Head of caudate nucleus (tissue), 42 donors: ENCODE results near the gene LRRTM1.
A peak's percentile ranks its signal among the peaks of the same experiment; 100 is the strongest.

Experiments
- DNase-seq, 42 donors: peaks; one replicate each; pipeline versions ENCODE4 v3.0.0 to v3.0.0-alpha.2; 2020 to 2021; ENCODE audit warnings: mixed read lengths in 7 of 42
- intact Hi-C: fragments of 100-400 bp; cut with DNase I; formaldehyde crosslinking; loops from one replicate; pipeline ENCODE4 v1.15.0; 2022

LRRTM1 gene

GRCh38 chr2:80311304-80311703 is 6.8 kb upstream of the LRRTM1 start:
- intact Hi-C loops, result no loop called here

DNA sequence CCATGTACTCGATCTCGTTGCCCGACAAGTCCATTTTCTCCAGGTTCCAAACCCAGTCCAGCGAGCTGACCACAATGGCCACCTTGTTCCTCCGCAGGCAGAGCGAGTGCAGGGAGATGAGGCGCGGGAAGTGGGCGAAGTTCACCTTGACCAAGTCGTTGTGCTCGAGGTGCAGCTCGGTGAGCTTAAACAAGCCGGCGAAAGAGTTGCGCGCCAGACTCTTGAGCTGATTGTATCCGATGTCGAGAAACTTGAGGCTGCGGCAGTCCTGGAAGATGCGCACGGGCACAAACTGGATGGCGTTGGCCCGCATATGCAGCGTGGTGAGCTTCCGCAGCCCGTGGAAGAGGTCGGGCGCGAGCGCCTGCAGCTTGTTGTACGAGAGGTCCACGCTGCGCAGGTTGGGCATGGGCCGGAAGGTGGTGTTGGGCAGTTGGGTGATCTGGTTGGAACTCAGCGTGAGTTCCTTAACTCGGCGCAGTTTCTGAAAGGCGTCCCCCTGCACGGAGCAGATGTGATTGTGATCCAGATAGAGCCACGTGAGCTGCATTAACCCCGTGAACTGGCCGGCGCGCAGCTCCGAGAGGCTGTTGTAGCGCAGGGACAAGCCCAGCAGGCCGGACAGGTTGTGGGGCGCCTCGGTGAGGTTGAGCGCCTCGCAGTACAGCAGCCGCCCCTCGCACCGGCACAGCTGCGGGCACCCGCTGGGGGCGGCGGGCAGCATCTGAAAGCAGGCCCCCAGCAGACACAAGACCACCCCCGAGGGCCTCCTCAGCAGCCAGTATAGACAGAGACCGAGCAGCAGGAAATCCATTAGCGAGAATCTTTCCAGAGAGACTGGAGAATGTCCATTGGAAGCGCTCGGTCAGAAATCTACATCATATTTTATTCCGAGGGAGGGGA is 1.3 kb downstream of the LRRTM1 start:
- DNase-seq, result peak in 38 of 42 donors; percentile 22 to 72 (median 53)
- intact Hi-C loops, result loop anchor here (5.0 kb wide), 1 partner anchor 231 kb away; no protein-coding TSS in a partner anchor

More at GRCh38 chr2:80311304-80311703, 6.8 kb upstream of the LRRTM1 start:
- no peak for DNase-seq

GRCh38 chr2:80302314-80303005 is 2.1 kb downstream of the LRRTM1 start:
- DNase-seq, result peak in 9 of 42 donors; percentile 12 to 38 (median 16)
- intact Hi-C loops, result loop anchor here (5.0 kb wide), 1 partner anchor 230 kb away; no protein-coding TSS in a partner anchor

DNA sequence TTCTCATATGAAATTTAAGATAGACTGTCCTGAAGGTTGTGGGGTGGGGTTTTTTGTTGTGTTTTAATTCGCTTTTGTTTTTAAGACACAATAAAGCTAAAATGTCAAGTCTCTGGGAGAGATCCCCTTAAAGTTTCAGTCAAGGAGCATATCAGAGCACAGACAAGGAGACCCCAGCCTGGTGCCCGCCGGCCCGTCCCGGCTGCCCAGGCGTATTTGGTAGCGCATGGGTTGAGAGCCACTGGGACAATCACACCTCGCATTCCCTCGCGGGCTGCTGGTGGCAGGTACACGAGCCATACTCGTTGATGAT is 2.6 kb downstream of the LRRTM1 start:
- DNase-seq, result peak in 4 of 42 donors; percentile 15 to 46 (median 26)
- intact Hi-C loops, result loop anchor here (5.0 kb wide), 1 partner anchor 230 kb away; no protein-coding TSS in a partner anchor

DNA sequence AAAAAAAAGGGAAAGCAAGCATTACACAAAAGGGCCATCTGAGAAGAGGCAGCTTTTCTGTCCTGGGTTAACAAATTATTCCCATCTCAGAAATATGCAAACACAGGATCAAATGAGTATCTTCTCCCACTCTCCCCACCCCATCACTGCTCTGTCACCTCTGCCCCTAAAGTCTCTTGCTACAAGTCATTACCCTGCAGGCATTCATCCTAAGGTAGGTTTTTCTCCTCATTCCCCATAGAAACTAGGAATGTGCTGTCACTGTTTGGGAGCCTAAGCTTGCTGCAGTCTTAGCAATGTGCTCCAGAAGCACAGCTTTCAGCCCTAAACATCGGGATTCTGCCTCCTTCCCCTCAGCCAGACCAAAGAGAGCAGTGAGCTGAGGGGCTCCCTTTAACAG is 3.6 kb downstream of the LRRTM1 start:
- intact Hi-C loops, result loop anchor here (5.0 kb wide), 1 partner anchor 229 kb away; no protein-coding TSS in a partner anchor
- DNase-seq, result no peak

- DNase-seq, result no peak
- intact Hi-C loops, result loop anchor here (5.0 kb wide), 1 partner anchor 228 kb away; no protein-coding TSS in a partner anchor
Measured at GRCh38 chr2:80300346-80300745, 4.2 kb downstream of the LRRTM1 start.

DNA sequence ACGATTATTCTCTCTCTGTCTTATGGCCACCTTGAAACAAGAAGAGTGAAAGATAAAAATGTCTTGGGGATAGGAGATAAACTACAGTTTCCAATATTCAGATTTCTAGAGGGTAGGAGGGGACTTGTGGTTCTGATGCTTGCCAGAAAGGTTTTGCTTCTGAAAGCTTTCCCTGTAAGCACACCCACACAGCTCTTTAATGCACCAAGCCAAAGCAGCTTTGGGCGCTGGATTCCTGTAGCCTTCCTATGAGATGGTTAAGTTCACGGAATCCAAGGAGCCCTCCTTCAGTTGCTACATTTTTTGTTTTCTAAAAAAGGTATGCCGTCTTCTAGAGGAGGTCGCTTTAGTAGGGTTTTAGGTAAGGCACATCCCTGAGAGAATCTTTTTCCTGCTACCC is 4.9 kb downstream of the LRRTM1 start:
- intact Hi-C loops, result loop anchor here (5.0 kb wide), 1 partner anchor 227 kb away; no protein-coding TSS in a partner anchor
- peak in 21 of 42 donors; percentile 13 to 73 (median 41) for DNase-seq

- DNase-seq, result no peak
- intact Hi-C loops, result no loop called here
Measured at GRCh38 chr2:80298954-80299353, 5.6 kb downstream of the LRRTM1 start.

- DNase-seq, result peak in 18 of 42 donors; percentile 18 to 76 (median 30)
- intact Hi-C loops, result no loop called here
Measured at GRCh38 chr2:80293039-80293438, 11.5 kb downstream of the LRRTM1 start.

- no peak for DNase-seq
- intact Hi-C loops, result no loop called here
Measured at GRCh38 chr2:80292474-80292873, 12.1 kb downstream of the LRRTM1 start.

GRCh38 chr2:80291656-80292055 is 12.9 kb downstream of the LRRTM1 start:
- intact Hi-C loops, result no loop called here

GRCh38 chr2:80288576-80288975 is 16.0 kb downstream of the LRRTM1 start:
- DNase-seq, result peak; percentile 32 to 89 (median 69)
- intact Hi-C loops, result no loop called here

More at GRCh38 chr2:80291656-80292055, 12.9 kb downstream of the LRRTM1 start:
- no peak for DNase-seq

DNA sequence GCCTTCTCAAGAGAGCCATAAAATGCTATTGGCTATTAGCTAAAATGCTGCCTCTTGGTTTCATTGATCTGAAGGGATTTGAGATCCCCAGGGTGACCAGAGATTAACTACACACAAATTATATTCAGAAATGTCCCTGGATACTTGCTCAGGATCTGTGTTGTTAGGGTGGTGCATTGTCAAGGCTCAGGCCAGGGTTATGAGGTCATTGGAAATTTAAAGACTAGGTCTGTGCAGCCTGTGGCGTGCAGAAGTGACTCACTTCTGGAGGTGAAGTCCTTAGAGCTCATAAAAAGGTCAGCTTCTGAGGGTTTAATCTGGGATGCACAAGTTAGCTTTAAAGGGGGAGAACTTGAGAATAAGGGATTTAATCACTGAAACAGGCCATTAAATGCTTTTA is 23.5 kb downstream of the LRRTM1 start:
- intact Hi-C loops, result no loop called here
- no peak for DNase-seq

GRCh38 chr2:80280598-80280997 is 24.0 kb downstream of the LRRTM1 start:
- intact Hi-C loops, result no loop called here
- no peak for DNase-seq

DNA sequence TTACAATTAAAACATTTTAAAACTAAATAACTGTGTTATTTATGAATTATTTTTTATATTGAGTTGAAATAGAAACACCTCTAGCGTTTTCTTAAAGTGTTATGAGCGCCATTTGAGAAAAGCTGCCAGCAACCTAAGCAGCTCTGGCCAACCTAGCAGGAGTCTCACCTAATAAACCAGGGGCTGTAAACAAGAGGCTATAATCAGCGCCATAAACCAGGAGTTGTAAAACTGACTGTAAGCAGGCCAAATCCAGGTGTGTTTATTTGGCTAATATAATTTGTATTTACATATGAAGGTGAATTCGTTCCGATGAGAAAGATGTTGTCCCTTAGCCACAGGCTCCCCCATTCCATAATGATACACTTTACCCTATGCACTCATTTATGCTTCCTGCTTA is 34.7 kb downstream of the LRRTM1 start:
- DNase-seq, result no peak
- intact Hi-C loops, result no loop called here

GRCh38 chr2:80266231-80266630 is 38.3 kb downstream of the LRRTM1 start:
- DNase-seq, result peak in 1 of 42 donors; percentile 4
- intact Hi-C loops, result no loop called here

GRCh38 chr2:80259292-80259691 is 45.3 kb downstream of the LRRTM1 start:
- intact Hi-C loops, result no loop called here
- no peak for DNase-seq

DNA sequence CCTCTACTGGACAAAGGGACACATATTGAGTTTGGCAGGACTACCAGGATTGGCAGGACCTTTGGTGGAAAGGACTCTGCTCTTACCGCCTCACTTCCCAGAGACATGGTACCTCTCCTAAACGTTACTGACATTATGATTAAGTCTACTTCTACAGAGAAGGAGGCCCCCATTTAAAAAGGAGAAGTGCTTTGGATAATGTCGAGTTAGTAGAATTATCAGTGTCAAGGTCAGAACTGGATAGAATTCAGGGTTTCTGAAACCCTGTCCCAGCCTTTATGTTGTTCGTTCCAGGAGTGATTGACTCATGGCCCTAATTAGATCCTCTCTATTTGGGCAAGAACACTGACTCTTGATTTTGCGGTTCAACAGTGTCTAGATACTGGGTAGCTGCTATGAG is 45.8 kb downstream of the LRRTM1 start:
- intact Hi-C loops, result no loop called here

DNA sequence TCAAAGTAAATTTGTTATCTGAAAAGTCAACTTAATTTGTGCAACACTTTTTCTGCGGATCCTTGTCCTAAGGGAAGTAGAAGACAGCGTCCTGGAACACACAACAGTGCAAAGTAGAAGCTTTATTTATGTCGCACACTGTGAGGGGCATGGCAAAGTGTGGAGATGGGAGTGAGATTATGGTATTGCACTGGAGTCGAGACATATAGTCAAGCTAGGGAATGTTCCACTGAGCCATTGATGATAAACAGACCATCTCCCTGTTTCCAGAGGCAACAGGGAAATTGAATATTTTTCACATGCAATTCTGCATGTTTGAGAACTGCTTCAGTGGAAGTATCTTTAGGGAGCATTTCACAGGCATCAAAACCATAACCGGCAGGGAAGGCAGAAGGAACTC is 46.2 kb downstream of the LRRTM1 start:
- intact Hi-C loops, result no loop called here
- no peak for DNase-seq

More for the DNA sequence above, 45.8 kb downstream of the LRRTM1 start:
- DNase-seq, result no peak

DNA sequence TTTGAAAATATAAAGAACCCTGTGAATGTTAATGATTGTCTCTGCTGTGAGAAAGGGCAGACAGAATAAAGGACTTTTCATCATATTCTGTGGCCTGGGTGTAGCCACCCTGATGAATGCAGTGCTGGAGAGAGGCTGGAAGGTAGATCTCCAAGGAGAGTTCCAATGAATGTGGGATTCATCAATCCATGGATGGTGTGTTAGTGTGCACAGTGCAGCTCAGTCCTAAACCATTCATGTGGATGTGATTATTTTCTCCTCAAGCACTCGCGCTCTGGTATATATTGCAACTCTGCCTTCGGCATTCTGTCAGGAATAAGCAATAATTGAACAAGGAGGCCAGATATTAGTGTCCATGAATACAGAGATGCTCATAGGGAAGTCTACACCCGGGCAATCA is 47.1 kb downstream of the LRRTM1 start:
- DNase-seq, result no peak
- intact Hi-C loops, result no loop called here
